ENCODE results near the gene NKG7. TPM values are rescaled to one million over a fixed set of nuclear protein-coding genes. Genes with fewer than 3 reads are reported as not detected.

NKG7 gene
- total RNA-seq, 1 donor, result 119 TPM

DNA sequence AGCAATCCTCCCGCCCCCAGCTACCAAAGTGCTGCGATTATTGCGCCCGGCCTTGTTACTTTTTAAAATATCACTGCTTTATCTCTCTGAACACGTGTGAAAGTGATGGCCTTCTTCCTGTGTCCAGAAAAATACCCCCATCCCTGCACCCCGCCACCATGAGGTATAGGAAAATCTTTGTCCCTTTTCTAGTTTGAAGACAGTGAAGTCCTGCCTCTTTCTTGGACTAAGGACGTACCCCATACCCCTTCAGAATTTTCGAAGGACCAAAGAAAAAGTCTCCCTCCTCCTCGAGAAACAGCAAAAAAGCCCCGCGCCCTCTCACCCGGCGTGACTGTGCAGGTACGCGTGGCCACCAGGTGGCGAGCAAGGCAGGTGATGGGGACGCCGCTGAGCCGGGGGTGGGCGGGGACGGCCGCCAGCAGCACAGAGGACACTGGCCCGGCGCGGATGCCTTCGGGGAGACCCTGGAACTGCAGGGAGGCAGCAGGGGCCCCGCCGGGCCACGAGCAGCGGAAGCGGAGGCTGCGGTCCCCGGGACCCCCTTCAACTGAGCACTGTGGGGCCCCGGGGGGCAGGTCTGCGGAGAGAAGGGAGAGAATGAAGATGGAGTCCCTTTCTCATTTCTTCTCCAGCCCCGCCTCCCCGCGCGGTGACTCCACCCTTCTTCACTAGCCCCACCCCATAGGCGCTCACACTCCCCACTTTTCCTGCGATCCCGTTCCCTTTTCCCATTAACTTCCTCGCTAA is 33.7 kb downstream of the NKG7 start:
- Histone ChIP-seq H3K27me3 (ENCODE audit: insufficient read depth, low read length) (no peaks in the 10 kb centered on the region), H3K4me3 (ENCODE audit: low read length) (peak overlapping the region; percentile 46), H3K4me1 (ENCODE audit: insufficient read depth, low read length) (peaks cover 17% of the 10 kb centered on the region), H3K9me3 (ENCODE audit: low read depth, low read length) (no peaks in the 10 kb centered on the region)

DNA sequence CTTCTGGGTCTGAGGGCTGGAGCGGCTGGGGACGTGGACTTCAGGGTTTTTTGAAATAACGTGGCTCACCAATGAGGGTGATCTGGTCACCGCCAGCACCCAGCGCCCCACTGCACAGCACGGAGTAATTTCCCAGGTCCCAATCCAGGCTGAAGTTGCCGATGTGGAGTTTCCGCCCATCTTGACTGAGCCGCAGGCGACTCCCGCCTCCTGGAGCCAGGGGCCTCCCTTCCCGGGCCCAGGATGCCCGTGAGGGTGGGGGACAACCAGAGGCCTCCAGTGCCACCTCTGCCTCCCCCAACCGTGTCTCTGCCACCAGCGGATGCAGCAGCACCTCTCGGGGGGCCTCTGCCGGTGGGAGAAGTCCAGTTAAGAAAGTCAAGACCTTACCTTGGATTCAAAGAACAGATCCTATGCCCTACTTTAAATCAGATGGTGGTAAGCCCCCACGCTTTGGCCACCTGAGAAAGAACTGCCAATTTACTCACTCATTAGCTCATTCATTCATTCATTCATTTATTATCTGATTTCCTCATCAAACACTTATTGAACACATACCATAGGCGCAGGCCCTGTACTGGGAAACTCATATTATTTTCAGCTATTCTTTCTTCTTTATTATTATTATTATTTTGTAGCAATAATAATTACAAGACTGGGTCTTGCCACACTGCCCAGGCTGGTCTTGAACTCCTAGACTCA is 34.4 kb downstream of the NKG7 start:
- Histone ChIP-seq H3K4me3 (ENCODE audit: low read length) (no peak overlapping the region), H3K9me3 (ENCODE audit: low read depth, low read length) (no peaks in the 10 kb centered on the region), H3K27me3 (ENCODE audit: insufficient read depth, low read length) (no peaks in the 10 kb centered on the region), H3K4me1 (ENCODE audit: insufficient read depth, low read length) (peaks cover 17% of the 10 kb centered on the region)

DNA sequence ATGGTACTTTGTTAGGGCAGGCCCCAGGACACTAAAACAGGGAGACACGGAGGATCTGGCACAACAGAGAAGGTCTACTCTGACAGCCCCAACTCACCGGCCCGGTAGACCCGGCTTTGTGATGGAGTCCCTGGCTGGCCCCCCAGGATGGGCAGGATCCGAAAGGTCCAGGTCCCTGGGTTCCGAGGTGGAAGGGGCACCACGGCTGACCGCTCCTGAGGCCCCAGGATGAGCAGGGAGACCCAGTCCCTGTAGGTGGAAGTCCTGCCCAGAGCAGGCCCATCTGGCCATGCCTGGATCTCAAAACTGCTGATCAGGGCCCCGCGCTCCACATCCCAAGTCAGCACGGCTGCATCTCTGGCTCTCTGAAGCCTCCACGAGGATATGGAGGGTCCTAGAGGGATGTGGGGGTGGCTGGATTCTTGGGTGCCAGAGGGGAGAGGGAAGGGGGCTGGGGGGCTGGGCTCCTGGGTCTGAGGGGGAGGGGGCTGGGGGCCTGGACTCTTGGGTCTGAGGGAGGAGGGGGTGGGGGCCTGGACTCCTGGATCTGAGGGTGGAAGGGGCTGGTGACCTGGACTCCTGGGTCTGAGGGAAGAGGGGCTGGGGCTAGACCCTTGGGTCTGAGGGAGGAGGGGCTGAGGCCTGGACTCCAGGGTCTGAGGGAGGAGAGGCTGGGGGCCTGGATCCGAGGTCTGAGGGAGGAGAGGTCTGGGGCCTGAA is 35.2 kb downstream of the NKG7 start:
- Histone ChIP-seq H3K9me3 (ENCODE audit: low read depth, low read length) (no peaks in the 10 kb centered on the region), H3K4me1 (ENCODE audit: insufficient read depth, low read length) (peaks cover 17% of the 10 kb centered on the region), H3K4me3 (ENCODE audit: low read length) (no peak overlapping the region), H3K27me3 (ENCODE audit: insufficient read depth, low read length) (no peaks in the 10 kb centered on the region)

DNA sequence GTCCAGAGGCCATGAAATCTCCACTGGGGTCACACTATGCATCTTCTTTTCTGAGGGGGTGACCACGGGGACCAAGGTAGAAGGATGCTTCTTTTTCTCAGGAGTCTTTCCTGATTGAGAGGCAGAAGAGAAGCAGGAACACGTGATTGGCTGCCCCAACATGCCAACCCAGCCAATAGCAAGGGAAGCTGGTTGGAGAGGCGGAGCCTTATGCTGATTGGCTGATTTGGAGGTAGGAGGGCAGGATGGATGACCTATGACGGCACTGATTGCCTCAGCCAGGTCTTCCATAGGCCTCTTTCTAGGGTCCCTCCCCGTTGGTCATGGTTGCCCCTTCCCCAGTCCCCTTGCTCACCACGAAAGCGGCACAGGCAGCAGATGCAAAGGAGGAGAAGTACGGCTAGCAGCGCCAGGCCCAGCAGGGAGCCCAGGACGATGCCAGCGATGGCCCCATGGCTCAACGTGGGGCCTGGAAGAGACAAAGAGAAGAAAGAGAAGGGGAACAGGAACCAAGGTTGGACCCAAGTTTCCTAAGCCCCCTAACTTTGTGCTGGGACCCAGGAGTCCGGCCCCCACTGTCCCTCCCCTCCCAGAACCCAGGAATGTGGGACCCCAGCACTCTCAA is 38.5 kb downstream of the NKG7 start:
- Histone ChIP-seq H3K4me3 (ENCODE audit: low read length) (no peak overlapping the region), H3K4me1 (ENCODE audit: insufficient read depth, low read length) (peaks cover 5% of the 10 kb centered on the region), H3K9me3 (ENCODE audit: low read depth, low read length) (no peaks in the 10 kb centered on the region), H3K27me3 (ENCODE audit: insufficient read depth, low read length) (peaks cover 4% of the 10 kb centered on the region)

DNA sequence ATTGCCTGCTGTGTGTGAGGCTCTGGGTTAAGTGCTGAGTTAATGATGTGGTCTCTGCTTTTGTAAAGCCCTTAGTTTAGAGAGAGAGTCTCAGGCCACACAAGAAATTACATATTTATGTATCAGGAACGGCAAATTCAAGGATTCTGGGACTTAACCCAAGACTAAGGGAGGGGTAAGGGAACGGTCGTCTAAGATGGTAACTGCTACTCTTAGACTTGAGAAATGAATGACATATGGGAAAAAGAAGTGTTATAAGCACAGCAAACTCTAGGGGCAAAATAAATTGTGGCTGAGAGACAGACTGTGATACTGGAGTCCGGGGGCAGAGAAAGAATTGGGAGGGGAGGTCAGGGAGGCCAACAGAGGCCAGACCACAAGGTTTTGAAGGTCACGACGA is 40.7 kb downstream of the NKG7 start:
- no peak overlapping the region for H3K4me3 ChIP-seq (ENCODE audit: low read length)
- no peaks in the 10 kb centered on the region for H3K9me3 ChIP-seq (ENCODE audit: low read depth, low read length)
- peaks cover 16% of the 10 kb centered on the region for H3K4me1 ChIP-seq (ENCODE audit: insufficient read depth, low read length)
- H3K27me3 ChIP-seq (ENCODE audit: insufficient read depth, low read length), result peaks cover 22% of the 10 kb centered on the region

DNA sequence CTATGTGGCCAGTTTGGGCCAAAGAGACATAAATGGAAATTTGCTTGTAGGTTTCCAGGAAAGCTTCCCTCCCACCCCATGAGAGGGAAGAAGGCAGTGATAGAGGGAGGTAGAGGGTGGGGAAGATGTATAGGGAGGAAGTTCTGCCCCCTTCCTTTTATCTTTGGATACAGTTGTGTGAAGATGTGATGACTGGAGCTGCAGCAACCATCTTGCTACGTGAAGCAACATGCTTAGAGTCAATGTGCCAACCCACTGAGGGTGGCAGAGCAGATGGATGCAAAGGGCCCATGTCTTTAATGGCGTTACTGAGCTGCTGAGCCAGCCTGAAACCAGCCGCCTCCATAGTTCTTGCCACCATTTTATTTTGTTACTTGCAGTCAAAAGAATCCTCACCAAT is 41.3 kb downstream of the NKG7 start:
- Histone ChIP-seq H3K9me3 (ENCODE audit: low read depth, low read length) (no peaks in the 10 kb centered on the region), H3K27me3 (ENCODE audit: insufficient read depth, low read length) (peaks cover 23% of the 10 kb centered on the region), H3K4me1 (ENCODE audit: insufficient read depth, low read length) (peaks cover 16% of the 10 kb centered on the region), H3K4me3 (ENCODE audit: low read length) (no peak overlapping the region)

DNA sequence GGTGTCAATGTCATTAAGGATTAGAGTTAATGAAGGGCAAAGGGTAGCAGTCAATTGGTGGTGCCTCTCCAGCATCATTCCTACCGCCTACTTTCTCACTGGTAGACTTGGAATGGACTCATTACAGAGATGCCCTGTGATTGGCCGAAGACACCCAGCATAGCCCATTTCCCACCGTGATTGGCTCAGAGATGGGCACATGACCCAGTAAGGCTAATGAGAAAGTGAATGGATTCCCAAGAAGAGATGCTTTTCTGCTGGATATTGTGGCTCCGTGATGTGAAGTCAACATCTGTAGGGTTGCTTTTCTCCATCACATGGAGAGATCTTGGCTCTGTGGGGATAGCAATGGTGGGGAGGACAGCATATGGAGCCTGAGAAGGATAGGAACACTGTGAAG is 42.1 kb downstream of the NKG7 start:
- H3K4me1 ChIP-seq (ENCODE audit: insufficient read depth, low read length), result peaks cover 16% of the 10 kb centered on the region
- no peaks in the 10 kb centered on the region for H3K9me3 ChIP-seq (ENCODE audit: low read depth, low read length)
- no peak overlapping the region for H3K4me3 ChIP-seq (ENCODE audit: low read length)
- peaks cover 29% of the 10 kb centered on the region for H3K27me3 ChIP-seq (ENCODE audit: insufficient read depth, low read length)

DNA sequence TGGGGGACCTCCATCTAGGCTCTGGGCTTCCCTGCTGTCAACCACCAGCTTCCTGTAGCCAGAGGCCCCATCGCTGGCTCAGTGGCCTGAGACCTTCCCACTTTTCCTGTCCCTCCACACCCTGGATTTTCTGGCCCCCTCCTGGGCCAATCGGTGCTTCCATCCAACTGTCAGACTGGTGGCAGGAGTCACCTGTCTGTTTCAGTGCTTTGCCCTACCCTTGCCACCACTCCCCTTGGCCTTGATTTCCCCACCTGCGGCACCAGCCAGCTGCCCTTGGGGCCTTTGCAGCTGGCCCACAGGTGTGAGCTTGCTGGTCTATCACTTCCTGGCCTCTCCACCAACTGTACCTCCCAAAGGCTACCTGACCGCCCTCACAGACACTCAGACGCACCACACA is 43.0 kb downstream of the NKG7 start:
- H3K27me3 ChIP-seq (ENCODE audit: insufficient read depth, low read length), result peaks cover 29% of the 10 kb centered on the region
- no peaks in the 10 kb centered on the region for H3K9me3 ChIP-seq (ENCODE audit: low read depth, low read length)
- H3K4me3 ChIP-seq (ENCODE audit: low read length), result no peak overlapping the region
- H3K4me1 ChIP-seq (ENCODE audit: insufficient read depth, low read length), result peaks cover 16% of the 10 kb centered on the region

DNA sequence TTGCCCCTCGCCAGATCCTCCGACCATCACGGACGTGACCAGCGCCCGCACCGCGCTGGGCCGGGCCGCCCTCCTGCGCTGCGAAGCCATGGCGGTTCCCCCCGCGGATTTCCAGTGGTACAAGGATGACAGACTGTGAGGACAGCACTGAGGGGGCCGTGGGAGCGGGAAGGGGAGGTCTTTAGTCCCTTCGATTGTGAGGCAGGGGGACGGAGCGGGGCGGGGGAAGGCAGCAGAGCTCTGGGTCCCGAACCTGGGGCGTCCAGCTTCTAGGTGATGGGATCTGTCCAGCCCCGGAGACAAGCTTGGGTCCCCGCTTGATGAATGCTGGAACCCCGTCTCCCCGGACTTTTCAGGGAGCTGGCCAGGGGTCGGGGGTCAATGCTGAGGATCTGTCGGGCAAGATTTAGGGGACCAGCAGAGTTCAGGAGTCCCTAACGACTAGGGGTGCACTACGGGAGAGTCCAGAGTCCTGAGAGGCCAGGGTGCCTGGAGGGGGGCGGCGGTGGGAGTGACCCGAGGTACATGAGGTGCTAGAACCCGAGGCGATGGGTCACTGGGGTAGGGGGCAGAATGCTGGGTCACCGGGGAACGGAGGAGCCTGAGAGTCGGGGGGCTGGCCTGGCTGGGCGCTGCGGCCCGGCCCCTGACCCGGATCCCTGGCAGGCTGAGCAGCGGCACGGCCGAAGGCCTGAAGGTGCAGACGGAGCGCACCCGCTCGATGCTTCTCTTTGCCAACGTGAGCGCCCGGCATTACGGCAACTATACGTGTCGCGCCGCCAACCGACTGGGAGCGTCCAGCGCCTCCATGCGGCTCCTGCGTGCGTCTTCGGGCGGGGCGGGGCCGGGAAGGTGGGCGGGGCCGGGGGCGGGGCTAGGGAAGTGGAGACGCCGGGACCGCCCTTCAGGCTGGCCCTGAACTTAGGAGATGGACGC is 45.1 kb downstream of the NKG7 start:
- Histone ChIP-seq H3K4me3 (ENCODE audit: low read length) (no peak overlapping the region), H3K27me3 (ENCODE audit: insufficient read depth, low read length) (peaks cover 29% of the 10 kb centered on the region)

DNA sequence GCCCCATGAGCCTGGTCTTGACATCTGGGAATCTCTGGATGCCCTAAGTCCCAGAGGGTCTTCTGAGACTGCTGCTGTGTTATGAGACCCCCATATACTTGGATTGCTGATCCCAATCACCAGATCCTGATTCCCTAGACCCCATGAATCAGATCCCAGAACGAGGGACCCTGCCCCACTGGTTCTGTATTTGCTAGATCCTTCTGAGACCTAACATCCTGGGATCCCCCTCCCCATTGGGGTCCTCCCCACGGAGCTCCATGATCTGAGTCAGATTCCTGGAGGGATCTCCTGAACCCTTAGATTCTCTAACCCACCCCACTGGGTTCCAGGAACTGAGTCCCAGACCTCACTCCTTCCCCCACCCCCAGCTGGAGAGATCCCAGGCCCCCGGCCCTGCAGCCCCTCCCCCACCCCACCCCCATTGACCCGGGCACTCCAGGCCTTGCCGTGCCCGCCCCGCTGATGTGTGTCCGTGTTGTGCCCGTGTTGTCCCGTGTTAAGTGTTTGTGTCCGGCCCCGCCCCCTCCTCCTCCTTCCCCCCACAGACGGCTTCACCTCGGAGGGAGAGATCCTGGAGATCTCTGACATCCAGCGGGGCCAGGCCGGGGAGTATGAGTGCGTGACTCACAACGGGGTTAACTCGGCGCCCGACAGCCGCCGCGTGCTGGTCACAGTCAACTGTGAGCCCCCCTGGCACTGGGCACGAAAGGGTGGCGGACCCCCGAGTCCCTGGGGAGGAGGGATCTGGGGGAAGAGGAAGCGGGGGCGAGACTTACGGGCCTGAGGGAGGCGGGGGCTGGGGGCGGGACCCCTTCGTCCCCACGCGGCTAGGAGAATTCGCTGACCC is 46.0 kb downstream of the NKG7 start:
- Histone ChIP-seq H3K4me1 (ENCODE audit: insufficient read depth, low read length) (peaks cover 16% of the 10 kb centered on the region), H3K4me3 (ENCODE audit: low read length) (no peak overlapping the region), H3K27me3 (ENCODE audit: insufficient read depth, low read length) (peaks cover 29% of the 10 kb centered on the region), H3K9me3 (ENCODE audit: low read depth, low read length) (no peaks in the 10 kb centered on the region)

More for the DNA sequence above, 45.1 kb downstream of the NKG7 start:
- Histone ChIP-seq H3K4me1 (ENCODE audit: insufficient read depth, low read length) (peaks cover 16% of the 10 kb centered on the region), H3K9me3 (ENCODE audit: low read depth, low read length) (no peaks in the 10 kb centered on the region)

DNA sequence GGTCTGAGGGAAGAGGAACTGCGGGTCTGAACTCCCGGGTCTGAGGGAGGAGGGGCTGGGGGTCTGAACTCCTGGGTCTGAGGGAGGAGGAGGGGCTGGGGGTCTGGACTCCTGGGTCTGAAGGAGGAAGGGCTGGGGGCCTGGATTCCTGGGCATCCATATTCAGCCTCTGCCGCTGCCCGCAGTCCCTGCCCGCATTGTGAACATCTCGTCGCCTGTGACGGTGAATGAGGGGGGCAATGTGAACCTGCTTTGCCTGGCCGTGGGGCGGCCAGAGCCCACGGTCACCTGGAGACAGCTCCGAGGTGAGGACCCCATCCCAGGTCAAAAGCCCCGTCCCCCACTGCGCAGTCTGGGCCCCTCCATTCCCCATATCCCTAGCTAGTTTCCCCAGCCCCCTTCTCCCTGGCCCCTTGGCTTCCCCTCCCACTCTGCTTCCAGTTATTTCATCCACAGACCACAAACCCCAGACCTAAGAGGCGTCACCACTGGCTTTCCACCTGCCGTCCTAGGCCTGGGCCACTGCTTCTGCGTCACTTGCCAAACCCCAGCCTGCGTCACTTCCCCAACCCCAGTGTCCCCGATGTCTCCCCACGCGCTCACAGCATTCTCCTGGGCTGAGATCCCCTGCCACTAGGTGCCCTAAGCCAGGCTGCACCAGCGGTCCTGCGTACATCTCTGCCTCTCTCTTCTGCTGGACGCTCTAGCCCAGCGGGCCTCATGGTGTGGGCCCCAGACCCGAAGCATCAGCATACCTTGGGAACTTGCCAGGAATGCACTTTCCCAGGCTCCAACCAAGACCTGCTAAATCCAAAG is 47.1 kb downstream of the NKG7 start:
- H3K4me1 ChIP-seq (ENCODE audit: insufficient read depth, low read length), result peaks cover 16% of the 10 kb centered on the region
- H3K4me3 ChIP-seq (ENCODE audit: low read length), result no peak overlapping the region
- peaks cover 29% of the 10 kb centered on the region for H3K27me3 ChIP-seq (ENCODE audit: insufficient read depth, low read length)
- no peaks in the 10 kb centered on the region for H3K9me3 ChIP-seq (ENCODE audit: low read depth, low read length)

DNA sequence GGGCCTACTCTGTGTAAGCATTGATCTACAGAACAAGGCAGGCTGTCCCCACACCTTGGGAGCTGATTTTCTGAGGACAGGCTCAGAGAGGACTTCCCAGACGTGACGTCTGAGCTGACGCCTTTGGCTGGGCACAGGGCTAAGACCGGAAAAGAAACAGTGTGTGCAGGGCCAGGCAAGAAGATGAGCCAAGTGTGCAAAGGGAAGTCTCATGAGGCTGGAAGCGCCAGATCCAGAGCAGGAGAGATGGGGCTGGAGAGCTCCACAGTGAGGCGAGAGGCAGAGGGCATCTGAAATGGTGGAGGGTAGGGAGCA is 48.3 kb downstream of the NKG7 start:
- Histone ChIP-seq H3K27me3 (ENCODE audit: insufficient read depth, low read length) (peaks cover 25% of the 10 kb centered on the region), H3K9me3 (ENCODE audit: low read depth, low read length) (no peaks in the 10 kb centered on the region), H3K4me1 (ENCODE audit: insufficient read depth, low read length) (peaks cover 16% of the 10 kb centered on the region), H3K4me3 (ENCODE audit: low read length) (no peak overlapping the region)
